Measurements from ENCODE around the gene CAMK1D. TPM values are rescaled to one million over a fixed set of nuclear protein-coding genes. Genes with fewer than 3 reads are reported as not detected.

CAMK1D gene
- total RNA-seq, 1 donor from 2014 or later: 3.2 TPM

DNA sequence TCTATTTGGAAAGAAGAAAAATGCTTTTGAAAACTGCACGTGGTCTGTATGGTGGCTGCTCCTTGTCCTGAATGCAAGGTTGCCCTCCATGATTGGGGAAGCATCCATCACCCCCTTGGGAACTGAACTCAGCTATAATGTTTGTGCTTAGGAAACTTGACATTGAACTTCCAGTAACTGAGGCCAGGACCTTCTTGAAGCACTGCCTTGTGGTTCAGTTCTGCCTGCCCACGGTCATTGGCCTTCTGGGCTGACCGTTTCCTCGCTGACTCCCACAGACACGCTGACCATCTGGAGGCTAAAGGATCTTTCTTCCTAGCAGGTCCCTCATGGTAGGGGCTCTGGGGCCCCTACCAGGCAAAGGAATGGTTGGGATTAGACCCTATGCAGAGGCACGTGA, 247.8 kb downstream of the CAMK1D start:
- intact Hi-C loops (cut with DNase I): no loop called here
- DNase-seq (ENCODE audit: low spot score): no peak

- intact Hi-C loops (cut with DNase I): no loop called here
- DNase-seq (ENCODE audit: low spot score): no peak
Measured at GRCh38 chr10:12597788-12598765, 248.7 kb downstream of the CAMK1D start.

DNA sequence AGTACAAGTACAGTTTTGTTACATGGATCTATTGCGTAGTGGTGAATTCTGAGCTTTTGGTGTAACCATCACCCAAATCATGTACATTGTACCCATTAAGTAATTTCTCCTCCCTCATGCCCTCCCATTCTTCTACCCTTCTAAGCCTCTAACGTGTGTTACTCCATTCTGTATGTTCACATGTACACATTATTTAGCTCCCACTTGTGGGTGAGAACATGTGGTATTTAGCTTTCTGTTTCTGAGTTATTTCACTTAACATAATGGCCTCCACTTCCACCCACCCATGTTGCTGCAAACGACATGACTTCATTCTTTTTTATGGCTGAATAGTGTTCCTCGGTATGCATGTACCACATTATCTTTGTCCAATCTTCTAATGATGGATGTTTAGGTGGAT, 251.3 kb downstream of the CAMK1D start:
- intact Hi-C loops (cut with DNase I): no loop called here
- no peak for DNase-seq (ENCODE audit: low spot score)

- no peak for DNase-seq (ENCODE audit: low spot score)
- intact Hi-C loops (cut with DNase I): no loop called here
Measured at GRCh38 chr10:12602521-12602920, 253.2 kb downstream of the CAMK1D start.

DNA sequence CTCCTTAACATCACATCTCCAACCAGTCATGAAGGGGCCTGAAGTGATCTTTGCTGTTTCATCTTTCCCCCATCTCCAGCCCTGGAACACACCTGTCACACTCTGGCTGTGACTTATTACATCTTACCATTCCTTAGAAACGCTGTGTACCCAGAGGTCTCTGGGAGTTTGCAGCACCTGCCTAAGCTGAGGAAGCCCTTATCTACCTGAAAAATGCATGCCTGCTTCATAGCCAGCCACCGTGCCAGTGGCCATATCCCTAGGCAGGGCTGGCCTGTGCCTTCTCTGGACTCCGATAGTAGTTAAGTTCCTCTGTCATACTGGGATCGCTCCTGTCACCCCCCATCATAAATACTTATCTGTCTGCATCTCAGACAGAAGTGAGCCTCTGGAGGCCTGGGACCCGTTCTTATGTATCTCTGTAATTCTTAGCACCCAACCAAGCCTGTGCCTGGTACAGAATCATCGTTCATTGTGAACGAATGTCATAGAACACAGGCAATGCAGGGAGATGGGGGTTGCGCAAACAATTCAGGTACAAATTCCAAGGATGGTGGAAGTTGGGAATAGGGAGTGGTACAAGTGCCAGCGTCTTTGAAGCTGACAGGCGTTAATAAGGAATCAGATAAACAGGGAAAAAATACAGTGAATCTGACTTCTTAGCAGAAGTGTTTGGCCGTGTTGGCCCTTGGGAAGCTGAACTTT, 254.6 kb downstream of the CAMK1D start:
- intact Hi-C loops (cut with DNase I): no loop called here
- no peak for DNase-seq (ENCODE audit: low spot score)

DNA sequence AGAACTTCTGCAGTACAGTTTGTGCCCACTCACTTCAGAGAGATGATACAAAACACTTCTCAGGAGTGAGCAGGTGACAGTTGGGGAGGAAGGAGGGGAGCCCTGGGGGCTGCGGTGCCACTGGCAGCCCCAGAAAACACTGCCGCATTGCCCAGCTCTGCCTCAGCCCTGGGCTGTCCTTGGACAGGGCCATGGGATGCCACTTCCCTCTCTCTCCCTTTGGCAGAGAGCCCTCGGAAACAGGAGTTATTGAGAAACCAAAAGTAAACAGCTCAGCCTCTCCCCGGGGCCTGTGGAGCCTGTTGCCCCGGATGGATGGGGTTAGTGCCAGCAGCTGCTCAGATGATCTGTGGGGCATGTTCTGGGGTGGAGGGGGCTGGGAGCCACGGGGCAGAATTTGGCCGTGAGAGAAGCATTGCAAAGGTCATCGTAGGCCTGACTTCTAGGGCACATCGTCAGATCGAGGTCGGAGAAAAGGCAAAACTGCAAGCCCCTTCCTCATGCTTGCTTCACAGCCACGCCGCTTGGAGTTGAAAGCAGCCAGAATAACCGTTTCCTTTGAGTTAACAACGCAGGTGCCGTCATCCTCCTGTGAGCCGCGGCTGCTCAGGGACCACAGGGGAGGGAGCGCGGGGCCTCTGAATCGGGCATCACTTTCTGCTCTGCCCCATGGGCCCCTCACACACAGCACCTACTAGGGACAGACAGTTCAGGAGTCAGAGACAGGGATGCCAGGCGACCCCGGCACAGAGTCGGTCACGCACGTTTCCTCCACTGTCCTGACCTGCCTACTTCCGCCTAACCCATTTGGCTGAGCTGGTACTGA, 256.4 kb downstream of the CAMK1D start:
- intact Hi-C loops (cut with DNase I): no loop called here
- no peak for DNase-seq (ENCODE audit: low spot score)

DNA sequence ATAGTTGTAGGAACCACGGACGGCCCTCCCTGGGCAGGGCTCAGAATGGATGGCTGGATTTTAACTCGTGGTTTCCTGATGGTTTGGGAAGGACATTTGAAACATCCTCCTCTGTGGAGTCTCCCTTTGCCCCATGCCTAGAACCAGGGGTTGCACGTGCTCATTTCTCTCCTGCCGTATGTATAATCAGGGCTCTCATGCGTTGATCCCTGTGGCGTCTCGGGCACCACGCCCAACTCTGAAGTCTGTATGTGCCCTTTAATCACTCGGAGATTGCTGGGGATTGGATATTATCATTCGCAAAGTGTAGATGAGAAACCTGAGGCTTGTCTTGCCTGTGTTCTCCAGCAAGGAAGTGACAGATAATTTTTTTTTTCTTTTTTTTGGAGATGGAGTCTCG, 257.1 kb downstream of the CAMK1D start:
- intact Hi-C loops (cut with DNase I): no loop called here

GRCh38 chr10:12608761-12609160, 259.4 kb downstream of the CAMK1D start:
- no peak for DNase-seq (ENCODE audit: low spot score)
- intact Hi-C loops (cut with DNase I): no loop called here

More for the DNA sequence above, 257.1 kb downstream of the CAMK1D start:
- DNase-seq (ENCODE audit: low spot score): no peak

DNA sequence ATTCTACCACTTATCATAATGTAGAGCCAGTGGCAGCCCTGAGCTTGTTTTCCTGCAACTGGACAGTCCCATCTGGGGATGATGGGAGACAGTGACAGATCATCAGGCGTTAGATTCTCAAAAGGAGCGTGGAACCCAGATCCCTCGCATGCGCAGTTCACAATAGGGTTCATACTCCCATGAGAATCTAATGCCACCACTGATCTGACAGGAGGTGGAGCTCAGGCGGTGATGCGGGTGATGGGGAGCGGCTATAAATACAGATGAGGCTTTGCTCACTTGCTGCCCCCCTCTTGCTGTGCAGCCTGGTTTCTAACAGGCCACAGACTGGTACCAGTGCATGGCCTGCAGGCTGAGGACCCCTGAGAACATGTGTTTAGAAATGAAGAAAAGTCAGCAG, 260.1 kb downstream of the CAMK1D start:
- DNase-seq (ENCODE audit: low spot score): no peak
- intact Hi-C loops (cut with DNase I): no loop called here

- DNase-seq (ENCODE audit: low spot score): no peak
- intact Hi-C loops (cut with DNase I): no loop called here
Measured at GRCh38 chr10:12613136-12613535, 263.8 kb downstream of the CAMK1D start.

DNA sequence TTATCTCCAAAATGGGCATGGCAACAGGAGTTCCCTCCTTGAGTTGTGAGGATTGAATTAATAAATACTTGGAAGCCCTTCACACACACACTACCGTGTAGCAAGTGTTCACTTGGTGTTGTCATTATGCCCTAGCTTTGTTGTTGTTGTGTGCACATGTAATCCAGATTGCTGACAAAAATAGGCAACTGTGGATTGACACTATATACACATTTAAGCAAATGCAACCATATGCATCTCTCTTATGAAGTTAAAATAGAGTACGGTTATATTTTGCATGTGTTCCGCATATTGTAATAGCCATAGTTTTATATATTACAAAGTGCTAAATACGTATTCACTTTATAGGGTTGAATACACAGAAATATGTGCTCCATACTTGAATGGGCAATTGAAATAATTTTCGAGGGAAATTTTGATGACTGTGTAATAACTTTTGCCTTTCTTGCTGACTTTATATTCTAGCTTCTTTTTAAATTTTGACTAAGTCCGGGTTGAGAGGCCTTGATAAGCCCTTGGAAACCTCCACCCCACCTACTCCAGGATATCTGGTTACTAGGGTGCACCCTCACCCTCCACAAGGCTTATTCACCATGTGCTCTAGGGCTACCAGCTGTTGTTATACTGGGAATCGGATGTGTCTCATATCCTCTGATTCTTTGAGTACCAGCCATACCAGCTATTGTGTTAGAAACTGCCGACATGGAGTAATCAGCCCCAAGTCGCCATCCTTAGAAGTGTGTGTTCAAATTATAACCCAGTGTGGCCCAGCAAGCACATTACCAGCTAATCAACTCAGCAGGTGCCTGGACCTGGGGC, 265.0 kb downstream of the CAMK1D start:
- DNase-seq (ENCODE audit: low spot score): no peak
- intact Hi-C loops (cut with DNase I): no loop called here

DNA sequence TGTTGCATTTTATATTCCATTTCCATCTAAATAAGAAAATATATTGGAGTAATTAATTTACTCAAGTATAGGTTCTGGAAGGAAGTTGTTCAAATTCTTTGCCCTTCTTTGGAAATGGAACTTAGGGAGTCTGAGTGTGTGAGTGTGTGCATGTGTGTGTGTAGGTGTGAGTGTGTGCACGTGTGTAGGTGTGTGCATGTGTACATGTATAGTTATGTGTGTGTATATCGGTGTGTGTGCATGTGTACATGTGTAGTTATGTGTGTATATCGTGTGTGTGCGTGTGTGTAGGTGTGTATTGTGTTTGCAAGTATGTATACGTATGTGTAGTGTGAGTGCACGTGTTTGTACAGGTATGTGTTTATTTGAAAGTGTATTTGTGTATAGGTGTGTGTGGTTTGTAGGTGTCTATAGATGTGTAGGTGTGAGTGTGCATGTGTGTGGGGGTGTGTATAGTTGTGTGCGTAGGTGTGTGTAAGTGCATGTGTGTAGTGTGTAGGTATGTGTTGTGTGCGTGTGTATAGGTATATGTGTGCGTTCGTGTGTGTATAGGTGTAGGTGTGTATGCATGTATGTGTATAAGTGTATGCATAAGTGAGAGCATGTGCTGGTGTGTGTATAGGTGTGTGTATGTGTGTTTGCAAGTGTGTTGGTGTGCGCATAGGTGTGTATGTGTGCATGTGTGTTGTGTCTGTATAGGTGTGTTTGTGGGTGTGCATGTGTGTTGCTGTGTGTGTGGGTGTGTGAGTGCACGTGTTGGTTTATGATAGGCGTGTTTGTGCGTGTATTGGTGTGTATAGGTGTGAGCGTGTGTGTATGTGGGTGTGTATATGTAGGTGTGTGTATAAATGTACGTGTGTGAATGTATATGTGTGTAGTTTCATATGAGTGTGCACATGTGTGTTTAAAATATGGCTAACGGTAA, 266.2 kb downstream of the CAMK1D start:
- intact Hi-C loops (cut with DNase I): no loop called here
- DNase-seq (ENCODE audit: low spot score): no peak

DNA sequence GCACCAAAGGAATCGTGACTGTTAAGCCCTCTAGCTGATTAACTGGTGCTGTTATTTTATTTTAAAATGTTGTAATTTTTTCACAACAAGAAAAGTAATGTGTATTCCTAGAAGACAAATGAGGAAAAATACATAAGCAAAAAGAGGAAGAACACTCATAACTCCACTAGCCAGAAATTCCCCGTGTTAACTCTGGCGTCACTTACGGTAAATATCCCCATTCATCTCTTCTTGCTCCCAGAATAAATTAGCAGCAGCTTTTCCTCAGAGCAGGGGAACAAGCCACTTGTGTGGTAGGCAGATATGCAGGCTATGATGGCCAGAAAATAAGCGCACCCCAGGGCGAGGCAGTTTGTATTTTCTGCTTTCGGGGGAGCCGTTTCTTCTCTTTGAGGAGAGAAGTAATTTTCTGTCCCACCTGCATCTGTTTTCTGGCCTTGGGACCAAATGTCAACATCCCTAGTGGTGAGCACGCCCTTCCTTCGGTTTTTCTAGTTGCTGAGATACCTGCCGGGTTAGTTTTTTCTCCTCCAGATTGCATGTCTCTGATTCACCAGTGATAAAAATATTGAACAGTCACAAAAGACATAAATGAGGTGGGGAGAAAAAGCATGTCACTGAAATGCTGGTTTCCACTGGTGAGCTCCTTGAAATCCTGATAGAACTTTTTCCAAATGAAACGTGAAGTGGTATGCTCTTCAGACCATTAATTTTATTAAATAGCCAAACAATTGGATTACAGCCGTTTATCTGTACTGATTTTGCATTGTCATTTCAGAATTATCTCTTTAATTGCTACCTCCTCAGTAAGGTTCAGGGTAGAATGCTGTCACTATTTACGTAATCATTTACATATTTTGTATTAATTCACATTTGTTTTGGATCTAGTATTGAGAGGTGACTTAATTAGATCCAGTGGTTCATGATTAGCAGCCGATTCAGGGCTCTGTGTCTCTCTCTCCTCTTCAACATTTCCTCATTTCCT, 268.1 kb downstream of the CAMK1D start:
- intact Hi-C loops (cut with DNase I): no loop called here
- no peak for DNase-seq (ENCODE audit: low spot score)

- intact Hi-C loops (cut with DNase I): no loop called here
- DNase-seq (ENCODE audit: low spot score): no peak
Measured at GRCh38 chr10:12622016-12622415, 272.7 kb downstream of the CAMK1D start.

DNA sequence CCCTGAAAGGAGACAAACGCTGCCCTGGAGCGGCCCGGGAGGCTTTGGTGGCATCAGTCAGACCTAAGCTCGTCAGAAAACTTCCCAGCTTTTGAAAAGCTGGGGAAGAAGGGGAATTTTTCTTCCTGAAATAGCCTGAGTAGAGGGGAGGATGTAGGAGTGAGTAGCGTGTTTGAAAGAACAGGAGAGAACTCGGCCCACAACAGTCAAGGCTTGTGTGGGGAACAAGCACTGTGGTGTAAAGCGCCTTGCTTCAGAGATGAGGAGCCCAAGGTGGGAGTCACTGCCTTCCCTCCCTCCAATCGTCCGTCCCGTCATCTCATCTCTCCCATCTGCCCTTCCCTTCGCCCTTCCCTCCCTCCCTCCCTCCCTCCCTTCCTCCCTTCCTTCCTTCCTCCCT, 273.3 kb downstream of the CAMK1D start:
- intact Hi-C loops (cut with DNase I): no loop called here
- no peak for DNase-seq (ENCODE audit: low spot score)

DNA sequence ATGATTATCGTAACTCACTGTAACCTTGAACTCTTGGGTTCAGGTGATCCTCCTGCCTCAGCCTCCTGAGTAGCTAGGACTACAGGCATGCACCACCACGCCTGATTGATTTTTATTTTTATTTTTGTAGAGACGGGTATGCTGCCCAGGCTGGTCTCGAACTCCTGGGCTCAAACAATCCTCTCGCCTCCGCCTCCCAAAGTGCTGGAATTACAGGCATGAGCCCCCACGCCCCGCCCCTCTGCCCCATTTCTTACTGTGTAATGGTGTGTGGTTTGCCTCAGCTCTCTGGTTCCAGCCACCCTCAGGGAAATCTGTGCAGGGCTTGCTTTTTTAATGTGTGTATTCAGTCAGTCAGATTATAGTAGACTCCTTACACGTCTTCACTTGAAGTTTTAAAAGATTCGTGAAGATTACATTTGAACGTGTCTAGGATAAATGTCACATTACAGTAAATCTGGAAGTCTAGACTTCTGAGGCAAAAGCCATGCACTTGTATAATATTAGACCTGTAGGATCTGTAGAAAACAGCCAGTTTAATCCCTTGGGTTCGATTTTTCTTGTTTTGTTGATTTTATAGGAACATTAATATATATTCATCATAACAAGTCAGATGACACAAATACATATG, 276.2 kb downstream of the CAMK1D start:
- intact Hi-C loops (cut with DNase I): no loop called here

DNA sequence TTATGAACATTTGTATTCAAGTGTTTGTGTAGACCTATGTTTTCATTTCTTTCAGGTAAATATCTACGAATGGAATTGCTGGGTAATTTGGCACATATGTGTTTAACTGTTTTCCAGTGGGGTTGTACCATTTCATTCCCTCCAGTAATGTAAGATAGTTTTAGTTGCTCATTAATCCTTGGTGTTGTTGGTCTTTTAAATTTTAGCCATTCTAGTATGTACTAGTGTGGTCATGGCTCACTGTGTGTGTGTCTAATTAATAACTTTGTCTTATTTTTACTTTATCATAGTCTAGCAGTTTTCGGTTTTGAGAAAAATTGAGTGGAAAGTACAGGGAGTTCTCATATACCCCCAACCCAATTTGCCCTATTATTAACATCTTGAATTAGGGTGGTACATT, 278.8 kb downstream of the CAMK1D start:
- DNase-seq (ENCODE audit: low spot score): no peak
- intact Hi-C loops (cut with DNase I): no loop called here

More for the DNA sequence above, 276.2 kb downstream of the CAMK1D start:
- no peak for DNase-seq (ENCODE audit: low spot score)

All from cardiac septum (tissue), 1 donor.